HG02943 (cell line): Measurements from ENCODE around the gene CBLN2.

Source experiments
- ATAC-seq: cut with Tn5 transposase; IDR thresholded peaks from one replicate; pipeline ENCODE4 v1.9.1; 2021; ENCODE audit warnings: mild to moderate bottlenecking, low read depth, moderate library complexity; ENCODE audit not compliant: unreplicated experiment

Gene CBLN2

GRCh38 chr18:72544092-72544886 is at the start of gene CBLN2:
Gene CBLN2, minus strand, starts transcription at chr18:72544342. Its CDS starts 2,182 bp downstream, at chr18:72542160.
- peak; percentile 58 for ATAC-seq

GRCh38 chr18:72588360-72588759 is 44.2 kb upstream of the CBLN2 start:
- no peak for ATAC-seq

GRCh38 chr18:72584787-72585186 is 40.6 kb upstream of the CBLN2 start:
- ATAC-seq, result no peak

GRCh38 chr18:72581976-72582375 is 37.8 kb upstream of the CBLN2 start:
- ATAC-seq, result no peak

- ATAC-seq, result no peak
Measured at GRCh38 chr18:72572896-72573295, 28.8 kb upstream of the CBLN2 start.

GRCh38 chr18:72566290-72566689 is 22.1 kb upstream of the CBLN2 start:
- no peak for ATAC-seq

- no peak for ATAC-seq
Measured at GRCh38 chr18:72555968-72556367, 11.8 kb upstream of the CBLN2 start.

GRCh38 chr18:72555101-72555500 is 11.0 kb upstream of the CBLN2 start:
- ATAC-seq, result no peak

- ATAC-seq, result no peak
Measured at GRCh38 chr18:72543357-72544055, 636 bp downstream of the CBLN2 start.

- ATAC-seq, result no peak
Measured at GRCh38 chr18:72542984-72543356, 1.2 kb downstream of the CBLN2 start.

GRCh38 chr18:72542342-72542741 is 1.8 kb downstream of the CBLN2 start:
- no peak for ATAC-seq

- no peak for ATAC-seq
Measured at GRCh38 chr18:72541871-72542332, 2.2 kb downstream of the CBLN2 start.

GRCh38 chr18:72539901-72540300 is 4.2 kb downstream of the CBLN2 start:
- no peak for ATAC-seq

- no peak for ATAC-seq
Measured at GRCh38 chr18:72530622-72531021, 13.5 kb downstream of the CBLN2 start.

- no peak for ATAC-seq
Measured at GRCh38 chr18:72504866-72505265, 39.3 kb downstream of the CBLN2 start.

GRCh38 chr18:72502671-72503431 is 41.3 kb downstream of the CBLN2 start:
- ATAC-seq, result no peak

- ATAC-seq, result no peak
Measured at GRCh38 chr18:72492497-72492896, 51.6 kb downstream of the CBLN2 start.
